HCT116 (cell line): ENCODE measurements around the gene ACP1. TPM values are rescaled to one million over a fixed set of nuclear protein-coding genes. Genes with fewer than 3 reads are reported as not detected.

Source experiments
- ATAC-seq: fragments of 200-7000 bp; cut with Tn5 transposase; 2 replicates; pipeline ENCODE4 v1.9.1; 2020; ENCODE audit warnings: mild to moderate bottlenecking, moderate library complexity
- BruUV-seq: library from RNA; stranded (reverse); fragments of 400-500 nt; replicated peaks from 2 replicates; lab custom pipeline; 2021; lab: Mats Ljungman, UMichigan
- CTCF ChIA-PET: fragments of 300-600 bp; sonication (Branson Sonifier 250); formaldehyde crosslinking; loops from one replicate; lab custom pipeline; 2021; ENCODE audit warnings: antibody characterized with exemption; lab: Charles Lee
- POLR2A ChIA-PET: fragments of 300-600, 350-600 bp; sonication (Branson Sonifier 250); formaldehyde crosslinking; loops from one replicate; lab custom pipeline; 2021; ENCODE audit warnings: antibody characterized with exemption; lab: Charles Lee
- RAD21 ChIA-PET, 2 experiments: fragments of 300-600 bp; sonication (Branson Sonifier 250); formaldehyde crosslinking; loops; one replicate each; lab custom pipeline; 2023; ENCODE audit warnings: low total read pairs in 2 of 2; ENCODE audit not compliant: uncharacterized antibody in 2 of 2, unreplicated experiment in 2 of 2, low non-redundant PET in 1 of 2; lab: Charles Lee
- DNase-seq: peaks from one replicate; pipeline ENCODE4 v3.0.0-alpha.2; 2010; ENCODE audit warnings: low read depth, low spot score
- H2AFZ ChIP-seq: fragments of 200-600 bp; shearing (Covaris generic), sonication (generic); 2 replicates; pipeline ENCODE4 v1.6.1; 2017; ENCODE audit warnings: low read depth, mixed run types, mixed read lengths, antibody characterized with exemption, low read length; ENCODE audit not compliant: poor library complexity, severe bottlenecking
- H3K27ac ChIP-seq: 2 replicates; pipeline ENCODE4 v1.5.1; 2012; ENCODE audit warnings: low read depth, low read length
- H3K27me3 ChIP-seq: fragments of 200-600 bp; sonication (generic); 2 replicates; pipeline ENCODE4 v1.6.1; 2016; ENCODE audit warnings: mixed run types, low read length, mixed read lengths; ENCODE audit not compliant: insufficient read depth
- H3K36me3 ChIP-seq, 2 experiments: fragments of 200-500 bp in 1 of 2; fragments of 200-600 bp in 1 of 2; sonication (Bioruptor generic) in 1 of 2; sonication (generic) in 1 of 2; 2 replicates each; pipeline versions ENCODE4 v1.5.1 to v1.6.1; 2014 to 2016; ENCODE audit warnings: low read length in 2 of 2, inconsistent platforms in 1 of 2, mixed read lengths in 1 of 2, mixed run types in 1 of 2; ENCODE audit not compliant: insufficient read depth in 2 of 2, control insufficient read depth in 1 of 2
- H3K4me1 ChIP-seq, 2 experiments: fragments of 200-600 bp in 1 of 2; sonication (generic) in 1 of 2; 2 replicates each; pipeline versions ENCODE4 v1.5.1 to v1.6.1; 2012 to 2017; ENCODE audit warnings: low read length in 2 of 2, inconsistent platforms in 1 of 2, mild to moderate bottlenecking in 1 of 2, mixed read lengths in 1 of 2, mixed run types in 1 of 2, moderate library complexity in 1 of 2; ENCODE audit not compliant: insufficient read depth in 2 of 2, control insufficient read depth in 1 of 2
- H3K4me2 ChIP-seq: fragments of 200-600 bp; sonication (generic); 2 replicates; pipeline ENCODE4 v1.6.1; 2017; ENCODE audit warnings: mixed run types, low read length, mixed read lengths
- H3K4me3 ChIP-seq, 2 experiments: fragments of 200-600 bp in 1 of 2; sonication (generic) in 1 of 2; replicated peaks in 1 of 2; 2 replicates each; pipeline ENCODE4 v1.5.1; 2011 to 2016; ENCODE audit warnings: low read length in 2 of 2, control low read depth in 1 of 2, low read depth in 1 of 2, mild to moderate bottlenecking in 1 of 2, mixed read lengths in 1 of 2, mixed run types in 1 of 2
- H3K79me2 ChIP-seq: fragments of 200-600 bp; sonication (generic); 2 replicates; pipeline ENCODE4 v1.6.1; 2017; ENCODE audit warnings: mild to moderate bottlenecking, mixed run types, low read length, moderate library complexity, mixed read lengths; ENCODE audit not compliant: insufficient read depth
- H3K9ac ChIP-seq: fragments of 200-600 bp; sonication (generic); 2 replicates; pipeline ENCODE4 v1.6.1; 2016; ENCODE audit warnings: low read length, mixed read lengths
- H3K9me2 ChIP-seq: fragments of 200-600 bp; sonication (generic), shearing (Covaris generic); 2 replicates; pipeline ENCODE4 v1.6.1; 2017; ENCODE audit warnings: mixed run types, mild to moderate bottlenecking, moderate library complexity; ENCODE audit not compliant: insufficient read depth
- H3K9me3 ChIP-seq, 2 experiments: fragments of 200-500 bp in 1 of 2; fragments of 200-600 bp in 1 of 2; sonication (Bioruptor generic) in 1 of 2; sonication (generic) in 1 of 2; 2 replicates each; pipeline ENCODE4 v1.6.1; 2014 to 2017; ENCODE audit warnings: low read length in 2 of 2, mixed read lengths in 2 of 2, inconsistent platforms in 1 of 2, low read depth in 1 of 2, mild to moderate bottlenecking in 1 of 2, mixed run types in 1 of 2, moderate library complexity in 1 of 2; ENCODE audit not compliant: control insufficient read depth in 1 of 2, insufficient read depth in 1 of 2
- H4K20me1 ChIP-seq: fragments of 200-600 bp; sonication (generic), shearing (Covaris generic); 2 replicates; pipeline ENCODE4 v1.6.1; 2017; ENCODE audit warnings: mixed run types, mild to moderate bottlenecking, moderate library complexity; ENCODE audit not compliant: insufficient read depth
- CBX3 ChIP-seq: IDR thresholded peaks from 2 replicates; pipeline ENCODE4 v1.6.1; 2012; ENCODE audit warnings: low read depth
- CEBPB ChIP-seq: IDR thresholded peaks from 2 replicates; pipeline ENCODE4 v1.6.1; 2012; ENCODE audit warnings: low read depth
- EGR1 ChIP-seq: IDR thresholded peaks from 2 replicates; pipeline ENCODE4 v1.6.1; 2012; ENCODE audit warnings: low read depth
- ELF1 ChIP-seq: IDR thresholded peaks from 2 replicates; pipeline ENCODE4 v1.6.1; 2012; ENCODE audit warnings: low read depth, borderline replicate concordance
- EZH2phosphoT487 ChIP-seq: fragments of 200-600 bp; IDR thresholded peaks from 2 replicates; pipeline ENCODE4 v1.6.1; 2018; ENCODE audit warnings: antibody characterized with exemption, borderline replicate concordance
- FOSL1 ChIP-seq: IDR thresholded peaks from 2 replicates; pipeline ENCODE4 v1.6.1; 2012; ENCODE audit warnings: low read depth
- POLR2A ChIP-seq: IDR thresholded peaks from 2 replicates; pipeline ENCODE4 v1.7.0; 2011; ENCODE audit warnings: borderline replicate concordance; ENCODE audit not compliant: insufficient read depth, insufficient read length; ENCODE audit errors: extremely low read depth
- POLR2AphosphoS5 ChIP-seq: IDR thresholded peaks from 2 replicates; pipeline ENCODE4 v1.6.1; 2011; ENCODE audit warnings: mild to moderate bottlenecking, low read depth, low read length, moderate library complexity
- RAD21 ChIP-seq: IDR thresholded peaks from 2 replicates; pipeline ENCODE4 v1.6.1; 2012; ENCODE audit warnings: low read depth, mild to moderate bottlenecking
- SIN3A ChIP-seq: IDR thresholded peaks from 2 replicates; pipeline ENCODE4 v1.6.1; 2012; ENCODE audit warnings: low read depth
- SP1 ChIP-seq: IDR thresholded peaks from 2 replicates; pipeline ENCODE4 v1.6.1; 2012; ENCODE audit warnings: low read depth
- ZFX ChIP-seq: fragments of 450-650 bp; IDR thresholded peaks from 2 replicates; pipeline ENCODE4 v1.6.1; 2017
- ZNF274 ChIP-seq: fragments of 200-500 bp; sonication (Bioruptor generic); IDR thresholded peaks from 2 replicates; pipeline ENCODE4 v1.6.1; 2014; ENCODE audit warnings: mild to moderate bottlenecking, low read depth, low read length, inconsistent platforms
- intact Hi-C: fragments of 100-400 bp; cut with micrococcal nuclease; formaldehyde crosslinking; loops from 2 replicates; pipeline ENCODE4 v1.10.0; 2022
- total RNA-seq: library from RNA; stranded (reverse); gene quantifications from one replicate; pipeline ENCODE4 v1.2.1, GENCODE V29; 2021; ENCODE audit not compliant: unreplicated experiment
- TF ChIP-seq, protein P1 (sequence below): IDR thresholded peaks from 2 replicates; pipeline ENCODE4 v1.6.1; 2011; ENCODE audit warnings: mild to moderate bottlenecking, low read length, moderate library complexity; ENCODE audit not compliant: insufficient replicate concordance; ENCODE audit errors: extremely low read depth
- TF ChIP-seq, protein P2 (sequence below): IDR thresholded peaks from 2 replicates; pipeline ENCODE4 v1.6.1; 2012
- TF ChIP-seq, protein P3 (sequence below): IDR thresholded peaks from 2 replicates; pipeline ENCODE4 v1.6.1; 2012
- TF ChIP-seq, protein P4 (sequence below), 3 experiments: fragments of 200-600 bp in 1 of 3; sonication (generic) in 1 of 3; IDR thresholded peaks in 2 of 3; conservative IDR thresholded peaks in 1 of 3; 2 replicates each; pipeline ENCODE4 v1.5.1; 2012 to 2017; ENCODE audit warnings: low read depth in 2 of 3, low read length in 2 of 3, antibody characterized with exemption in 1 of 3, borderline replicate concordance in 1 of 3, control low read depth in 1 of 3, mild to moderate bottlenecking in 1 of 3, mixed read lengths in 1 of 3, mixed run types in 1 of 3, moderate library complexity in 1 of 3; ENCODE audit not compliant: insufficient read depth in 1 of 3

Gene ACP1
- total RNA-seq, 1 experiment from 2014 or later = 113 TPM

DNA sequence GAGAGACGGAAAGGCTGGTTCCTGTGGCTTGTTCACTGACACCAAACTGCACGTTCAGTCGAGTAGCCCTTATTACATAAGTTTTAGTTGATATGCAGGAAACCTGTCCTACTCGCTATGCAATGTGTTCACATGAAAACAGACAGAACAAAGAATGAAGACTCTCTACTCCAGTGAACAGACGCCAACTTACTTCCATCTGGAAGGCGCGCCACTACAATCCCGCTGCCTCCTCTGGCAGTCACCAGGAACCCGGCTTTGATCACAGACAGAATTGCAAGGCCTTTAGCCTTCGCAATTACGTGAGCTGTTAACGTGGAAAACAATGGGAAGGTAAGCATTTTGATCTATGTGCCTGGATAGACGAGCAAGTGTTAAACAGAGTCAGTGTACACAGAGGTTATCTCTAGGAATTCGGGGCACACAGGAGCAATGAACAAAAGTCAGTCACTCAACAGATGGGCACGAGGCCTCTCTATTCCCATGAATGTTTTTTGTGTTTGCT, 15.2 kb upstream of the ACP1 start:
- H3K9ac ChIP-seq = no peak overlapping the region
- H3K4me1 ChIP-seq = no peaks in the 10 kb centered on the region
- no peaks in the 10 kb centered on the region for H3K36me3 ChIP-seq
- no peak for DNase-seq
- H3K4me2 ChIP-seq = no peak overlapping the region
- H3K9me3 ChIP-seq = no peaks in the 10 kb centered on the region
- no peaks in the 10 kb centered on the region for H3K9me2 ChIP-seq
- BruUV-seq = no TSS peak
- H2AFZ ChIP-seq = no peak overlapping the region
- ChIA-PET RAD21 (no interaction called here), CTCF (no interaction called here), POLR2A (no interaction called here)
- H3K4me3 ChIP-seq = no peak overlapping the region
- TF ChIP-seq ELF1 (no peak), POLR2A (no peak), RAD21 (no peak)
- H3K27ac ChIP-seq = no peak overlapping the region
- no peaks in the 10 kb centered on the region for H3K79me2 ChIP-seq
- no peaks in the 10 kb centered on the region for H3K27me3 ChIP-seq
- intact Hi-C loops = loop anchor here (5.0 kb wide), 1 partner anchor 388 kb away; no protein-coding TSS in a partner anchor
- ATAC-seq = no peak
- no peaks in the 10 kb centered on the region for H4K20me1 ChIP-seq

DNA sequence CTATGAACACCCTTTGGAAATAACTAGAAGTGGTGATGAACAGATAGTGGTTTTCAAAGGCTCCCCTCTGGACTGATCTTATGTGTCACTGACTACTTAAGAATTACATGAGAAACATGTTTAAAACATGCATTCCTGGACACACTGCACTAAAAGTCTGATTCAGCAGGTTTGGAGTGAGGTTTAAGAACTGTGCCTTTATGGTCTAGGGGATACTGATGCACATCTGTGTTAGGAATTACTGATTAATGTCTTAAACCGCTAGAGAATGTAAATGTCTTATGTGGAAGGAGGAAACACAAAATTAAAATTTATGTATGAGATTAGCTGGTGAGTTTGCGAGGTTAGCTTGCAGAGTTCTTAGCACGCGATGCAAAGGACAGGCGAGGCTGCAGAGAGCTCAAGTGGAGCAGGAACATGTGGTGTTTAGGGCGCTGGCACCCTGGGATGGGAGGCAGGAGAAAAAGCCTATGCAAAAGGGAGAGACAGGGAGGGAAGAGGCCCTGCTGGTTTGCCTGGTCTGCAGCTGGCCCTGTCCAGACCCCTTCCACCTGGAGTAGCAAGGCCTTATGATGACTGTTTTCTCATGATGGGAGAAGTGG, 12.6 kb upstream of the ACP1 start:
- no peaks in the 10 kb centered on the region for H3K36me3 ChIP-seq
- H3K27ac ChIP-seq = no peak overlapping the region
- H3K4me3 ChIP-seq = no peak overlapping the region
- H3K79me2 ChIP-seq = no peaks in the 10 kb centered on the region
- intact Hi-C loops = no loop called here
- H3K27me3 ChIP-seq = no peaks in the 10 kb centered on the region
- DNase-seq = no peak
- BruUV-seq = no TSS peak
- H2AFZ ChIP-seq = no peak overlapping the region
- H3K9me2 ChIP-seq = no peaks in the 10 kb centered on the region
- no peak overlapping the region for H3K4me2 ChIP-seq
- CTCF ChIA-PET = no interaction called here
- RAD21 ChIA-PET = no interaction called here
- no peaks in the 10 kb centered on the region for H4K20me1 ChIP-seq
- POLR2A ChIA-PET = no interaction called here
- no peak overlapping the region for H3K9ac ChIP-seq
- no peaks in the 10 kb centered on the region for H3K4me1 ChIP-seq
- H3K9me3 ChIP-seq = 0 out of 4 replicates have a peak, but pooled peaks cover 0 to 2% of the 10 kb centered on the region in 2 experiments
- no peak for ATAC-seq
- TF ChIP-seq, protein P1, sequence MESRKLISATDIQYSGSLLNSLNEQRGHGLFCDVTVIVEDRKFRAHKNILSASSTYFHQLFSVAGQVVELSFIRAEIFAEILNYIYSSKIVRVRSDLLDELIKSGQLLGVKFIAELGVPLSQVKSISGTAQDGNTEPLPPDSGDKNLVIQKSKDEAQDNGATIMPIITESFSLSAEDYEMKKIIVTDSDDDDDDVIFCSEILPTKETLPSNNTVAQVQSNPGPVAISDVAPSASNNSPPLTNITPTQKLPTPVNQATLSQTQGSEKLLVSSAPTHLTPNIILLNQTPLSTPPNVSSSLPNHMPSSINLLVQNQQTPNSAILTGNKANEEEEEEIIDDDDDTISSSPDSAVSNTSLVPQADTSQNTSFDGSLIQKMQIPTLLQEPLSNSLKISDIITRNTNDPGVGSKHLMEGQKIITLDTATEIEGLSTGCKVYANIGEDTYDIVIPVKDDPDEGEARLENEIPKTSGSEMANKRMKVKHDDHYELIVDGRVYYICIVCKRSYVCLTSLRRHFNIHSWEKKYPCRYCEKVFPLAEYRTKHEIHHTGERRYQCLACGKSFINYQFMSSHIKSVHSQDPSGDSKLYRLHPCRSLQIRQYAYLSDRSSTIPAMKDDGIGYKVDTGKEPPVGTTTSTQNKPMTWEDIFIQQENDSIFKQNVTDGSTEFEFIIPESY = no peak
- TF ChIP-seq EZH2phosphoT487 (no peak), ZFX (no peak), RAD21 (no peak), FOSL1 (no peak), SIN3A (no peak), EGR1 (no peak), SP1 (no peak), CEBPB (no peak), CBX3 (no peak), ZNF274 (no peak), POLR2AphosphoS5 (no peak)
- TF ChIP-seq, protein P2, sequence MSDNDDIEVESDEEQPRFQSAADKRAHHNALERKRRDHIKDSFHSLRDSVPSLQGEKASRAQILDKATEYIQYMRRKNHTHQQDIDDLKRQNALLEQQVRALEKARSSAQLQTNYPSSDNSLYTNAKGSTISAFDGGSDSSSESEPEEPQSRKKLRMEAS = no peak
- TF ChIP-seq, protein P3, sequence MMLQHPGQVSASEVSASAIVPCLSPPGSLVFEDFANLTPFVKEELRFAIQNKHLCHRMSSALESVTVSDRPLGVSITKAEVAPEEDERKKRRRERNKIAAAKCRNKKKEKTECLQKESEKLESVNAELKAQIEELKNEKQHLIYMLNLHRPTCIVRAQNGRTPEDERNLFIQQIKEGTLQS = no peak
- TF ChIP-seq, protein P4, sequence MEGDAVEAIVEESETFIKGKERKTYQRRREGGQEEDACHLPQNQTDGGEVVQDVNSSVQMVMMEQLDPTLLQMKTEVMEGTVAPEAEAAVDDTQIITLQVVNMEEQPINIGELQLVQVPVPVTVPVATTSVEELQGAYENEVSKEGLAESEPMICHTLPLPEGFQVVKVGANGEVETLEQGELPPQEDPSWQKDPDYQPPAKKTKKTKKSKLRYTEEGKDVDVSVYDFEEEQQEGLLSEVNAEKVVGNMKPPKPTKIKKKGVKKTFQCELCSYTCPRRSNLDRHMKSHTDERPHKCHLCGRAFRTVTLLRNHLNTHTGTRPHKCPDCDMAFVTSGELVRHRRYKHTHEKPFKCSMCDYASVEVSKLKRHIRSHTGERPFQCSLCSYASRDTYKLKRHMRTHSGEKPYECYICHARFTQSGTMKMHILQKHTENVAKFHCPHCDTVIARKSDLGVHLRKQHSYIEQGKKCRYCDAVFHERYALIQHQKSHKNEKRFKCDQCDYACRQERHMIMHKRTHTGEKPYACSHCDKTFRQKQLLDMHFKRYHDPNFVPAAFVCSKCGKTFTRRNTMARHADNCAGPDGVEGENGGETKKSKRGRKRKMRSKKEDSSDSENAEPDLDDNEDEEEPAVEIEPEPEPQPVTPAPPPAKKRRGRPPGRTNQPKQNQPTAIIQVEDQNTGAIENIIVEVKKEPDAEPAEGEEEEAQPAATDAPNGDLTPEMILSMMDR (IDR thresholded peaks at IDR 0.05 in 2 of 3, conservative IDR thresholded peaks at IDR 0.05 in 1 of 3; ENCODE audit: borderline replicate concordance in 1 of 3, insufficient read depth in 1 of 3, low read depth in 2 of 3, low read length in 2 of 3) = no peak
